AG10803 (cell line): ENCODE results near the gene MYRIP.

Experiments used
- DNase-seq: peaks from one replicate; pipeline ENCODE4 v3.0.0; 2010; ENCODE audit warnings: low read depth
- H3K4me3 ChIP-seq: 2 replicates; pipeline ENCODE4 v1.5.1; 2011; ENCODE audit warnings: mild to moderate bottlenecking, low read length, control low read depth
- TF ChIP-seq, protein P1 (sequence below): conservative IDR thresholded peaks from 2 replicates; pipeline ENCODE4 v1.5.1; 2011; ENCODE audit warnings: mild to moderate bottlenecking, low read length, control low read depth, inconsistent platforms

MYRIP gene

DNA sequence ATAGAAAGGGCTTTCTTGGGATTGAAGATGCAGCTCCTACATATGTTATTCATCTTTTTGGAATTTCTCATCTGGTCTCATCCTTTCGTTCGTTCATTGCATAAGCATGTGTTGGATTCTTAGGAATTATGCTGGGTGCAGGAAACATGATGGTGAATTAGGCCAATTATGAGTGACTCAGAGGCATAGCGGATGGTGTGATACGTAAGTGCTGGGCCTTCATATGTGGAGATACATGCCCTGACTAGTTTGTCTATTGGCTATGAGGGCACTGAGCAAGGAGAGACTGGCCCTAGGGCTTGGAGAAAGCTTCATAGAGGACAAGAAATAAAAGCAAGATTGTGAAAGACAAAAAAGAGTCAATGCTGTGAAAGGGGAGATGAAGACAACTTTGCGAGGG lies 235.1 kb downstream of the MYRIP start:
- 0 out of 2 replicates have a peak overlapping the region, but pooled peaks have one; percentile 2 for H3K4me3 ChIP-seq
- TF ChIP-seq, protein P1, sequence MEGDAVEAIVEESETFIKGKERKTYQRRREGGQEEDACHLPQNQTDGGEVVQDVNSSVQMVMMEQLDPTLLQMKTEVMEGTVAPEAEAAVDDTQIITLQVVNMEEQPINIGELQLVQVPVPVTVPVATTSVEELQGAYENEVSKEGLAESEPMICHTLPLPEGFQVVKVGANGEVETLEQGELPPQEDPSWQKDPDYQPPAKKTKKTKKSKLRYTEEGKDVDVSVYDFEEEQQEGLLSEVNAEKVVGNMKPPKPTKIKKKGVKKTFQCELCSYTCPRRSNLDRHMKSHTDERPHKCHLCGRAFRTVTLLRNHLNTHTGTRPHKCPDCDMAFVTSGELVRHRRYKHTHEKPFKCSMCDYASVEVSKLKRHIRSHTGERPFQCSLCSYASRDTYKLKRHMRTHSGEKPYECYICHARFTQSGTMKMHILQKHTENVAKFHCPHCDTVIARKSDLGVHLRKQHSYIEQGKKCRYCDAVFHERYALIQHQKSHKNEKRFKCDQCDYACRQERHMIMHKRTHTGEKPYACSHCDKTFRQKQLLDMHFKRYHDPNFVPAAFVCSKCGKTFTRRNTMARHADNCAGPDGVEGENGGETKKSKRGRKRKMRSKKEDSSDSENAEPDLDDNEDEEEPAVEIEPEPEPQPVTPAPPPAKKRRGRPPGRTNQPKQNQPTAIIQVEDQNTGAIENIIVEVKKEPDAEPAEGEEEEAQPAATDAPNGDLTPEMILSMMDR = no peak
- peak; percentile 99 for DNase-seq

- TF ChIP-seq, protein P1 = no peak
- no peak for DNase-seq
- peak overlapping the region; percentile 2; the same call in 1 of the 2 replicates for H3K4me3 ChIP-seq
Observed at GRCh38 chr3:40045051-40045450, 235.6 kb downstream of the MYRIP start.

- H3K4me3 ChIP-seq = no peak overlapping the region
- TF ChIP-seq, protein P1 = no peak
- DNase-seq = no peak
Observed at GRCh38 chr3:40046149-40046548, 236.7 kb downstream of the MYRIP start.

- DNase-seq = peak; percentile 22
- TF ChIP-seq, protein P1 = no peak
- H3K4me3 ChIP-seq = no peak overlapping the region
Observed at GRCh38 chr3:40047406-40047805, 238.0 kb downstream of the MYRIP start.

DNA sequence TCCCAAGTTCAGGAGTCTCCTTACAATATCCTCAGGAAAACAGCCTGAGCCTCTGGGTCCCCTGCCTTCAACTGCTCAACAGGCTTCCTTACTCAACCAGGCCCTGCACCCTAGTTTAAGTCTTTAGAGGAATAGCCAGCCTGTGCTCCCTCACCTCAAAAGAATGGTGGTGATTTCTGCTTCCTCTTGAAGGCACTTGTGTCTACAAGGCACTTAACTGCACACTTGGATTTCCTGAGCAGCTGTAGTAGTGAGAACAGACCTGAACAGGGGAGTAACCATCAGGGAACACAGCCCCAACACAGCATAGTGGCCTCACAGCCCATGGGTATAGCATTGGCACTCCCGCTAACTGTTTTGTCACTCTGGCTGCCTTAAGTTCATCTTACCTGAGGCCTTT lies 244.3 kb downstream of the MYRIP start:
- H3K4me3 ChIP-seq = no peak overlapping the region
- TF ChIP-seq, protein P1 = no peak
- no peak for DNase-seq

DNA sequence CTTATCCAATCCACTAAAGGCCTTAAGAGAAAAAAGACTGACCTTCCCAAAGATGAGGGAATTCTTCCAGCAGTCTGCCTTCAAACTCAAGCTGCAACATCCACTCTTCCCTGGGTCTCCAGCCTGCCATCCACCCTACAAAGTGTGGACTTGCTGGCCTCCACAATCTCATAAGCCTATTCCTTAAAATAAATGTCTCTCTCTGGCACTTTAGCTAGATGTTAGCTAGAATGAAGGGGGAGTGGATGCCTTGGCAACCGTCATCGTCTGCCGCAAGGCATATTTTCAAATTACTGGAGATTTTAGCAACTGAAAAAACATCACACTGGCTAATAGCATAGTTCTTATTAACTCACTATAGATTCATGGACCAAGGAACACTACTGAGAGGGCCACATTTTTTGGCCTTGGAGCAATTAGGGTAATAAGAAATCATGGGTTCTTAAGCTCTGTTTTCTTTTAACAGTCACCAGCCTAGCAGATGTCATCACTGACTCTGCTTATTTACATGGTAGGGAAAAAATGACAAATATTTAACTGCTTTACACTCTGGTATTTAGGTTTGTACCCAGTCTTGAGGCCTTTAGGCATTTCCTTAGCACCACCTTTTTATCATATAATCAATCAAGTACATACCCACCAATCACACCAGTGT lies 245.3 kb downstream of the MYRIP start:
- H3K4me3 ChIP-seq = no peak overlapping the region
- TF ChIP-seq, protein P1 = no peak
- DNase-seq = peak; percentile 91

DNA sequence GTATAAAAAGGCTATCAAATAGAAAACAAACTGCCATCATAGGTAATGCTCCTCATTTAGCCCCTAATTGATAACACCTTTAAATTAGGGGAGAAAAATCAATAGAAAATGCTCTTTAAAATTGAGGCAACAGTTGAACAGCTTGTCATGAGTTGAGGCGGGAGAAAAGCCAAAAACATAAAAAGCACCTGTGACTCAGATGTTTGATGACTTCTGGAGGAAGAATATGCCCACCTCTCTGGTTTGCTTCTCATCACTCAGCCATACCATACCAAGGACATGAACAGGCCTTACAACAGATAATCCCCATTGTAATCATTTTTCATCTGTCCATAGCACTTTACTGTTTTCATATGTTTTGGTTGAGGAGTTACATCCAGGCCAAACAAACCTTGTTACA lies 246.0 kb downstream of the MYRIP start:
- TF ChIP-seq, protein P1 = no peak

More for the DNA sequence above, 246.0 kb downstream of the MYRIP start:
- no peak overlapping the region for H3K4me3 ChIP-seq
- DNase-seq = peak; percentile 56
